ENCODE data around the gene ABR. TPM values are rescaled to one million over a fixed set of nuclear protein-coding genes. Genes with fewer than 3 reads are reported as not detected.

ABR gene
- polyA plus RNA-seq, 3 donors, result 19.8 to 160 (median 26.0) TPM

DNA sequence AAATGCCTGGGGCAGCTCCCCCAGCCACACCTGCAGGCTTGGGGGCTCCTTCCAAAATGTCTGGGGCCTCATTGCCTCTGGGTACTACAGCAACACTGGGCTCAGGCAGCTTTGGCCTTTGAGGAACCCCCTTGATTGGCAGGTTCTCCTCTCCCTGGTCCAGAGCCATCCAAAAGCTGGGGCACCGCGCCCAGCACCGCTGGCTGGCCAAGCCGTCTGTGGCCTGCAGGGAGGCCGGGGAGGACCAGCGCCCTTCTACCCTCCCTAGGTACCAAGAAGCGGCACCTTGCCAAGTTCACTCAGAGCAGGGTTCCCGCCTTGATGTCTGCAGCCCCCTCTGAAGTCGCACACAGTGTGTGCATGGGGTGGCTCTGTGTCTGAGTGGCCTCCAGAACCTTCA, 152.7 kb downstream of the ABR start:
- H4K20me1 ChIP-seq (ENCODE audit: insufficient read depth, low read length), result peaks cover 93% of the 10 kb centered on the region
- Mint-ChIP-seq H3K4me3 (no peak overlapping the region), H3K36me3 (peaks cover 23 to 67% of the 10 kb centered on the region in 2 donors), H3K27me3 (ENCODE audit: low read depth in 3 of 3) (peaks cover 0 to 1% (median 0%) of the 10 kb centered on the region in 3 donors), H3K4me1 (no peaks in the 10 kb centered on the region), H3K9me3 (no peaks in the 10 kb centered on the region), H3K27ac (no peak overlapping the region)
- H3K9me3 ChIP-seq (replicated peaks in 1 of 2; ENCODE audit: control insufficient read depth in 1 of 2, insufficient read depth in 1 of 2, low read length in 2 of 2), result no peaks in the 10 kb centered on the region
- H3K36me3 ChIP-seq (replicated peaks in 1 of 2; ENCODE audit: control insufficient read depth in 1 of 2, insufficient read depth in 2 of 2, low read length in 2 of 2), result peaks cover 41 to 63% of the 10 kb centered on the region in 2 donors
- H3K9ac ChIP-seq (ENCODE audit: insufficient read depth, low read length, poor library complexity, severe bottlenecking), result no peak overlapping the region
- no peak overlapping the region for H3K4me2 ChIP-seq (replicated peaks; ENCODE audit: extremely low read depth, low read length, poor library complexity, severe bottlenecking)
- no peak overlapping the region for H3K4me3 ChIP-seq (replicated peaks in 1 of 3; ENCODE audit: low read depth in 2 of 3, low read length in 3 of 3)
- TF ChIP-seq, protein P1, sequence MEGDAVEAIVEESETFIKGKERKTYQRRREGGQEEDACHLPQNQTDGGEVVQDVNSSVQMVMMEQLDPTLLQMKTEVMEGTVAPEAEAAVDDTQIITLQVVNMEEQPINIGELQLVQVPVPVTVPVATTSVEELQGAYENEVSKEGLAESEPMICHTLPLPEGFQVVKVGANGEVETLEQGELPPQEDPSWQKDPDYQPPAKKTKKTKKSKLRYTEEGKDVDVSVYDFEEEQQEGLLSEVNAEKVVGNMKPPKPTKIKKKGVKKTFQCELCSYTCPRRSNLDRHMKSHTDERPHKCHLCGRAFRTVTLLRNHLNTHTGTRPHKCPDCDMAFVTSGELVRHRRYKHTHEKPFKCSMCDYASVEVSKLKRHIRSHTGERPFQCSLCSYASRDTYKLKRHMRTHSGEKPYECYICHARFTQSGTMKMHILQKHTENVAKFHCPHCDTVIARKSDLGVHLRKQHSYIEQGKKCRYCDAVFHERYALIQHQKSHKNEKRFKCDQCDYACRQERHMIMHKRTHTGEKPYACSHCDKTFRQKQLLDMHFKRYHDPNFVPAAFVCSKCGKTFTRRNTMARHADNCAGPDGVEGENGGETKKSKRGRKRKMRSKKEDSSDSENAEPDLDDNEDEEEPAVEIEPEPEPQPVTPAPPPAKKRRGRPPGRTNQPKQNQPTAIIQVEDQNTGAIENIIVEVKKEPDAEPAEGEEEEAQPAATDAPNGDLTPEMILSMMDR (IDR thresholded peaks at IDR 0.05), result no peak
- intact Hi-C loops (cut with micrococcal nuclease), result no loop called here
- no peaks in the 10 kb centered on the region for H3K4me1 ChIP-seq (ENCODE audit: control insufficient read depth in 1 of 2, insufficient read depth in 2 of 2, low read length in 2 of 2)
- peaks cover 25% of the 10 kb centered on the region for H3K79me2 ChIP-seq (ENCODE audit: insufficient read depth, low read length)
- no peak for DNase-seq
- H3K27ac ChIP-seq (ENCODE audit: low read depth in 1 of 2, low read length in 2 of 2), result no peak overlapping the region
- H2AFZ ChIP-seq (ENCODE audit: insufficient read depth, low read depth, low read length, poor library complexity, severe bottlenecking), result no peak overlapping the region
- 98% methylated on average over 6 of the region's 9 CpGs for WGBS (ENCODE audit: insufficient coverage)
- H3K27me3 ChIP-seq (ENCODE audit: control insufficient read depth in 2 of 2, insufficient read depth in 2 of 2, low read length in 2 of 2), result no peaks in the 10 kb centered on the region

DNA sequence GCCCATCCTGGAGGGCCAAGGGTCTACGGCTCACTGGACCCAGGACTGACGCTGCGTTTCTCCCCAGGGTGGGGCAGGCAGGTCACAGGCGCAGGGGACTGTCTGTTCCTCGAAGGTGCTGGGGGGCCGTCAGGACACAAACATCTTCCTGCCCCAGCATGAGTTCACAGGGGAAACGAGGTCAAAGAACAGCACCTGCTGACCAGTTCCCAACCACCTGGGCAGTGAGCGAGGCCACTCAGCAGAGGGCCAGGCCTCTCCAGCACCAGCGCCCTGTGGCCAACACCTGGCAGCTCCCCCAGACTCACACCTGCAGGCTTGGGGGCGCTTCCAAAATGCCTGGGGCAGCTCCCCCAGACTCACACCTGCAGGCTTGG, 153.2 kb downstream of the ABR start:
- 97% methylated on average over 10 of the region's 10 CpGs for WGBS (ENCODE audit: insufficient coverage)
- H3K27me3 Mint-ChIP-seq (ENCODE audit: low read depth in 3 of 3), result peaks cover 0 to 1% (median 0%) of the 10 kb centered on the region in 3 donors
- Histone ChIP-seq H3K4me1 (ENCODE audit: control insufficient read depth in 1 of 2, insufficient read depth in 2 of 2, low read length in 2 of 2) (no peaks in the 10 kb centered on the region), H3K27ac (ENCODE audit: low read depth in 1 of 2, low read length in 2 of 2) (no peak overlapping the region), H3K36me3 (replicated peaks in 1 of 2; ENCODE audit: control insufficient read depth in 1 of 2, insufficient read depth in 2 of 2, low read length in 2 of 2) (peaks cover 41 to 63% of the 10 kb centered on the region in 2 donors), H3K79me2 (ENCODE audit: insufficient read depth, low read length) (peaks cover 23% of the 10 kb centered on the region), H3K27me3 (ENCODE audit: control insufficient read depth in 2 of 2, insufficient read depth in 2 of 2, low read length in 2 of 2) (no peaks in the 10 kb centered on the region), H2AFZ (ENCODE audit: insufficient read depth, low read depth, low read length, poor library complexity, severe bottlenecking) (no peak overlapping the region), H3K9ac (ENCODE audit: insufficient read depth, low read length, poor library complexity, severe bottlenecking) (no peak overlapping the region), H3K4me3 (replicated peaks in 1 of 3; ENCODE audit: low read depth in 2 of 3, low read length in 3 of 3) (no peak overlapping the region), H4K20me1 (ENCODE audit: insufficient read depth, low read length) (peaks cover 94% of the 10 kb centered on the region), H3K9me3 (replicated peaks in 1 of 2; ENCODE audit: control insufficient read depth in 1 of 2, insufficient read depth in 1 of 2, low read length in 2 of 2) (no peaks in the 10 kb centered on the region), H3K4me2 (replicated peaks; ENCODE audit: extremely low read depth, low read length, poor library complexity, severe bottlenecking) (no peak overlapping the region)
- H3K36me3 Mint-ChIP-seq, result peaks cover 23 to 67% of the 10 kb centered on the region in 2 donors
- no peaks in the 10 kb centered on the region for H3K4me1 Mint-ChIP-seq
- no peak overlapping the region for H3K4me3 Mint-ChIP-seq
- intact Hi-C loops (cut with micrococcal nuclease), result no loop called here
- no peak overlapping the region for H3K27ac Mint-ChIP-seq
- H3K9me3 Mint-ChIP-seq, result no peaks in the 10 kb centered on the region
- DNase-seq, result no peak
- TF ChIP-seq, protein P1 (IDR thresholded peaks at IDR 0.05), result no peak
